Stomach (tissue), 4 donors: ENCODE results near the gene MT1G.

Source experiments
- CTCF ChIP-seq, 7 experiments: fragments of 450-650 bp in 4 of 7; fragments of 200-600 bp in 3 of 7; sonication (generic) in 3 of 7; IDR thresholded peaks; one replicate each; pipeline ENCODE4 v1.5.1; 2016 to 2019; ENCODE audit warnings: antibody characterized with exemption in 7 of 7, control low read depth in 2 of 7, mild to moderate bottlenecking in 1 of 7
- EP300 ChIP-seq: sonication (generic); formaldehyde crosslinking; IDR thresholded peaks from one replicate; pipeline ENCODE4 v1.6.1; 2017; ENCODE audit warnings: antibody characterized with exemption

- no peak for TF ChIP-seq CTCF (IDR thresholded peaks at IDR 0.05)
- no peak for TF ChIP-seq EP300
These were observed 9.6 kb upstream of the MT1G start for GRCh38 chr16:56677474-56677873.
